Natural killer cell (primary cell): ENCODE results near the gene NTM. TPM values are rescaled to one million over a fixed set of nuclear protein-coding genes. Genes with fewer than 3 reads are reported as not detected.

Experiments used
- ATAC-seq, 3 donors: fragments of 150-1000 bp in 2 of 3; fragments of 200-7000 bp in 1 of 3; cut with Tn5 transposase; 1 replicate in 1 of 3; 2 replicates in 2 of 3; pipeline ENCODE4 v1.10.0; 2021; ENCODE audit warnings: mild to moderate bottlenecking in 2 of 3, moderate library complexity in 2 of 3
- DNase-seq, 2 donors: peaks; one replicate each; pipeline versions ENCODE4 v3.0.0 to v3.0.0-alpha.2; 2013 to 2021; ENCODE audit warnings: mixed read lengths in 1 of 2
- H3K27ac ChIP-seq: one replicate; pipeline ENCODE4 v1.5.1; 2013; ENCODE audit warnings: mild to moderate bottlenecking, low read length
- H3K27me3 ChIP-seq: one replicate; pipeline ENCODE4 v1.6.1; 2013; ENCODE audit warnings: low read length; ENCODE audit not compliant: control insufficient read depth, insufficient read depth
- H3K36me3 ChIP-seq: one replicate; pipeline ENCODE4 v1.6.1; 2013; ENCODE audit warnings: low read length; ENCODE audit not compliant: control insufficient read depth, insufficient read depth
- H3K4me1 ChIP-seq: one replicate; pipeline ENCODE4 v1.6.1; 2013; ENCODE audit warnings: low read length; ENCODE audit not compliant: control insufficient read depth, insufficient read depth
- H3K4me3 ChIP-seq: one replicate; pipeline ENCODE4 v1.5.1; 2013; ENCODE audit warnings: low read length
- H3K9me3 ChIP-seq: one replicate; pipeline ENCODE4 v1.6.1; 2013; ENCODE audit warnings: low read length; ENCODE audit not compliant: control insufficient read depth, insufficient read depth
- H3K27ac Mint-ChIP-seq, 2 donors: one replicate each; pipeline ENCODE4 v1.8.0; 2022; ENCODE audit warnings: mild to moderate bottlenecking in 2 of 2, mixed read lengths in 2 of 2, moderate library complexity in 1 of 2
- H3K27me3 Mint-ChIP-seq, 2 donors: one replicate each; pipeline ENCODE4 v1.8.0; 2022; ENCODE audit warnings: low read depth in 2 of 2, mixed read lengths in 2 of 2
- H3K36me3 Mint-ChIP-seq: one replicate; pipeline ENCODE4 v1.8.0; 2022; ENCODE audit warnings: mixed read lengths
- H3K4me1 Mint-ChIP-seq, 2 donors: one replicate each; pipeline ENCODE4 v1.8.0; 2022; ENCODE audit warnings: mixed read lengths in 2 of 2
- H3K4me3 Mint-ChIP-seq: one replicate; pipeline ENCODE4 v1.8.0; 2022; ENCODE audit warnings: mild to moderate bottlenecking, moderate library complexity, mixed read lengths
- H3K9me3 Mint-ChIP-seq, 2 donors: one replicate each; pipeline ENCODE4 v1.8.0; 2022; ENCODE audit warnings: mixed read lengths in 2 of 2
- WGBS: methylation state at CpG from one replicate; pipeline ENCODE4 v1.1.7; 2013; ENCODE audit warnings: missing lambda C conversion rate; ENCODE audit not compliant: insufficient coverage; 5-methylcytosine and 5-hydroxymethylcytosine counted together
- intact Hi-C: fragments of 100-400 bp; cut with micrococcal nuclease; formaldehyde crosslinking; loops from one replicate; pipeline ENCODE4 v1.14.2; 2022
- total RNA-seq, 4 donors: library from RNA; stranded (reverse); fragments of 120-200 nt in 1 of 4; gene quantifications; one replicate each; pipeline versions ENCODE4 v1.2.3 to v1.2.4, GENCODE V29; 2013 to 2022
- TF ChIP-seq, protein P1 (sequence below): fragments of 200-600 bp; IDR thresholded peaks from one replicate; pipeline ENCODE4 v1.8.0; 2022; ENCODE audit warnings: antibody characterized with exemption

NTM gene
- total RNA-seq, 3 donors from 2014 or later (not counting 1 experiment from before 2014, with no cell fraction given): not detected

DNA sequence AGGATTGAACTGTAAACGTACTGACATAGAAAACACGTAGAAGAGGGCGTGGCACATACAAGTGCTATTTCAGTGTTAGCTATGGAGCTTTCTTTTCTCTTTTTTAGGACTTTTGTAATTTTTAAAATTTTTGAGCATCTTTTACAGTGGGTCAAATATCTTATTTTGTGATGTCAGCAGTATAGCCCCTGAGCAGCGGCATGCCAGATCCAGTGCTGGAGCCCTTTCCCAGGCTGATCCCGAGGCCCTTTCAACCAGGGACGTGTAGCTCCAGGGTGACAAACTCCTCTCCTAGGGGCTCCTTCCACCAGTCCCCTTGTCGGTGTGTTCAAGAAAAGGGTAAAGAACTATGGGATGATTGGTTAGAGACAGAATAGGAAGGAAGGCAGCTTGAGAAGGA lies 777.0 kb downstream of the NTM start:
- H3K27ac Mint-ChIP-seq: no peak overlapping the region
- H3K36me3 Mint-ChIP-seq: no peaks in the 10 kb centered on the region
- H3K27me3 Mint-ChIP-seq: peaks cover 0 to 3% of the 10 kb centered on the region in 2 donors
- Histone ChIP-seq H3K4me1 (no peaks in the 10 kb centered on the region), H3K4me3 (no peak overlapping the region), H3K9me3 (peaks cover 3% of the 10 kb centered on the region), H3K27ac (no peak overlapping the region), H3K27me3 (no peaks in the 10 kb centered on the region), H3K36me3 (no peaks in the 10 kb centered on the region)
- 94% methylated on average over 7 of the region's 7 CpGs for WGBS
- TF ChIP-seq, protein P1, sequence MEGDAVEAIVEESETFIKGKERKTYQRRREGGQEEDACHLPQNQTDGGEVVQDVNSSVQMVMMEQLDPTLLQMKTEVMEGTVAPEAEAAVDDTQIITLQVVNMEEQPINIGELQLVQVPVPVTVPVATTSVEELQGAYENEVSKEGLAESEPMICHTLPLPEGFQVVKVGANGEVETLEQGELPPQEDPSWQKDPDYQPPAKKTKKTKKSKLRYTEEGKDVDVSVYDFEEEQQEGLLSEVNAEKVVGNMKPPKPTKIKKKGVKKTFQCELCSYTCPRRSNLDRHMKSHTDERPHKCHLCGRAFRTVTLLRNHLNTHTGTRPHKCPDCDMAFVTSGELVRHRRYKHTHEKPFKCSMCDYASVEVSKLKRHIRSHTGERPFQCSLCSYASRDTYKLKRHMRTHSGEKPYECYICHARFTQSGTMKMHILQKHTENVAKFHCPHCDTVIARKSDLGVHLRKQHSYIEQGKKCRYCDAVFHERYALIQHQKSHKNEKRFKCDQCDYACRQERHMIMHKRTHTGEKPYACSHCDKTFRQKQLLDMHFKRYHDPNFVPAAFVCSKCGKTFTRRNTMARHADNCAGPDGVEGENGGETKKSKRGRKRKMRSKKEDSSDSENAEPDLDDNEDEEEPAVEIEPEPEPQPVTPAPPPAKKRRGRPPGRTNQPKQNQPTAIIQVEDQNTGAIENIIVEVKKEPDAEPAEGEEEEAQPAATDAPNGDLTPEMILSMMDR: no peak
- H3K9me3 Mint-ChIP-seq: peaks cover 3 to 6% of the 10 kb centered on the region in 2 donors
- DNase-seq (no peak), ATAC-seq (no peak)
- no peak overlapping the region for H3K4me3 Mint-ChIP-seq
- intact Hi-C loops: no loop called here
- H3K4me1 Mint-ChIP-seq: no peaks in the 10 kb centered on the region

DNA sequence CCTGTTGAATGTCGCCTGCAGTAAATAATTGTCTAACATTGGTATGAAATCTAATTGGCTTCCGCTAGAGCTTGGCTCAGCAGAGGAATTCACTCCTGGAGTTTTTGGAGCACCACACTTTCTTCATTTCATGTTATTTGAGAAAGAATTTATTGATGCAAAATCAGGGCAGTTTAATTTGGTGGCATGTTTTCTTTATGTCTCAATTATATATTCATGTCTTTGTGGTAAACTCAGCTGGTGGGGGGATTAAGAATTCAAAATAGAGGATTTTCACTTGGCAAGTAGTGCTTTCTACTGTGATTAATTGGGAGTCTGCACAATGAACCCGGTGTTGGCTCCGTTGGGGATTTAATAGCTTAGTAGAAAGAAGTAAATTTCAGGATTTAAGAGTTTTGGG lies 784.4 kb downstream of the NTM start:
- TF ChIP-seq, protein P1: no peak
- H3K4me3 ChIP-seq: no peak overlapping the region
- intact Hi-C loops: no loop called here
- no peaks in the 10 kb centered on the region for H3K27me3 ChIP-seq
- H3K9me3 ChIP-seq: no peaks in the 10 kb centered on the region
- H3K4me1 ChIP-seq: no peaks in the 10 kb centered on the region
- WGBS: 90% methylated on average over 4 of the region's 4 CpGs
- no peak overlapping the region for H3K4me3 Mint-ChIP-seq
- H3K36me3 ChIP-seq: no peaks in the 10 kb centered on the region
- H3K27ac ChIP-seq: no peak overlapping the region
- peaks cover 0 to 5% of the 10 kb centered on the region in 2 donors for H3K9me3 Mint-ChIP-seq
- no peaks in the 10 kb centered on the region for H3K27me3 Mint-ChIP-seq
- DNase-seq (no peak), ATAC-seq (no peak)
- no peaks in the 10 kb centered on the region for H3K36me3 Mint-ChIP-seq
- no peaks in the 10 kb centered on the region for H3K4me1 Mint-ChIP-seq
- no peak overlapping the region for H3K27ac Mint-ChIP-seq

DNA sequence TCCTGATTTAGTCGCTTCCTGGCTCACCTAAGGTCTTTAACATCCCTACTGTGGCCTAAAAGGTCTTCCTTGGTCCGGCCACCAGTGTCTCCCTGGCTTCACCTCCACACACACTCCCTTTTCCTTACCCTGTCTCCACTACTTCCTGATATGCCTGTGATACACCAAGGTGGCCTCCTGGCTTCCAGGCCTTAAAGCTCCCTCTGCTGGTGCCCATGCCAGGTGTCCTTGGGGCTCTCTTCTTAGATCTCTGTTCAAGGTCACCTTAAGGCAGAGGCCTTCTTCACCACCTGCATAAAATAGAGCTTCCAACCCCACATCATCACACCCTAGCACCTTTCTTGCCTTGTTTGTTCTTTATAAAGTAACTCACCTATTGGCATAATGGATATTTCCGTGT lies 787.7 kb downstream of the NTM start:
- no peaks in the 10 kb centered on the region for H3K27me3 Mint-ChIP-seq
- TF ChIP-seq, protein P1: no peak
- DNase-seq (no peak), ATAC-seq (no peak)
- Histone ChIP-seq H3K27ac (no peak overlapping the region), H3K9me3 (no peaks in the 10 kb centered on the region), H3K4me3 (no peak overlapping the region), H3K27me3 (no peaks in the 10 kb centered on the region), H3K36me3 (no peaks in the 10 kb centered on the region), H3K4me1 (no peaks in the 10 kb centered on the region)
- no peak overlapping the region for H3K27ac Mint-ChIP-seq
- H3K4me3 Mint-ChIP-seq: no peak overlapping the region
- H3K4me1 Mint-ChIP-seq: no peaks in the 10 kb centered on the region
- intact Hi-C loops: no loop called here
- no peaks in the 10 kb centered on the region for H3K36me3 Mint-ChIP-seq
- 66% methylated on average over 3 of the region's 3 CpGs for WGBS
- H3K9me3 Mint-ChIP-seq: peaks cover 0 to 3% of the 10 kb centered on the region in 2 donors

DNA sequence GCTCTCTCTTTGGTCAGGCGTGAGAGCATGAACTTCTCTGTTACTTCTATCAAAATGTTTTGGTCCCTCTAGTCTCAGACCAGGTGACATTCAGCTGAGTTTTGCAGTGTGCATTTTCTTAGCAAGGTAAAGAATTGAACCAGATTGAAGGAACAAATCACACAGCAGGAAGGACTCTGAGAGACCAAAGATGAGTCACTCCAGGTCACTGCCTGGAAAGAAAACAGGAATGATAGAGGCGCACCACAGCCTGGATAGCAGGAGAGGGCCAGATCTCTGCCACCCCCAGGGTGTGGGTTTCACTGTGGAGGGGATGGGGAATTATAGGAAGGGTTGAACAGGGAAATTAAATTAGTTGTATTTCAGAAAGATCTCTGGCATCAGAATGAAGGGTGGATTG lies 788.3 kb downstream of the NTM start:
- Mint-ChIP-seq H3K4me3 (no peak overlapping the region), H3K4me1 (no peaks in the 10 kb centered on the region), H3K27ac (no peak overlapping the region), H3K36me3 (no peaks in the 10 kb centered on the region), H3K27me3 (no peaks in the 10 kb centered on the region), H3K9me3 (peaks cover 0 to 3% of the 10 kb centered on the region in 2 donors)
- no peaks in the 10 kb centered on the region for H3K36me3 ChIP-seq
- ATAC-seq (no peak), DNase-seq (no peak)
- H3K9me3 ChIP-seq: no peaks in the 10 kb centered on the region
- H3K27ac ChIP-seq: no peak overlapping the region
- no peak overlapping the region for H3K4me3 ChIP-seq
- intact Hi-C loops: no loop called here
- WGBS: 98% methylated on average over 2 of the region's 2 CpGs
- TF ChIP-seq, protein P1: no peak
- H3K27me3 ChIP-seq: no peaks in the 10 kb centered on the region
- no peaks in the 10 kb centered on the region for H3K4me1 ChIP-seq
